AG04450 (cell line): ENCODE measurements around the gene BAHCC1. TPM values are rescaled to one million over a fixed set of nuclear protein-coding genes. Genes with fewer than 3 reads are reported as not detected.

Source experiments
- CTCF ChIA-PET: fragments of 300-600, 350-600 bp; formaldehyde crosslinking; extraction: SDS; loops from one replicate; lab custom pipeline; 2022; ENCODE audit warnings: antibody characterized with exemption, inconsistent platforms; lab: Charles Lee
- POLR2A ChIA-PET: fragments of 350-600 bp; formaldehyde crosslinking; extraction: SDS; loops from one replicate; lab custom pipeline; 2021; ENCODE audit warnings: antibody characterized with exemption, inconsistent platforms; lab: Yijun Ruan, JAX
- DNase-seq: peaks from one replicate; pipeline ENCODE4 v3.0.0-alpha.2; 2011; ENCODE audit warnings: low read depth, low spot score
- H3K27ac ChIP-seq: one replicate; pipeline ENCODE4 v1.5.1; 2012; ENCODE audit warnings: low read depth, low read length, control low read depth
- H3K27me3 ChIP-seq: one replicate; pipeline ENCODE4 v1.6.0; 2012; ENCODE audit warnings: low read length; ENCODE audit not compliant: control insufficient read depth, insufficient read depth
- H3K4me3 ChIP-seq: 2 replicates; pipeline ENCODE4 v1.5.1; 2011; ENCODE audit warnings: mild to moderate bottlenecking, low read depth, low read length, control low read depth
- H3K9me3 ChIP-seq: 2 replicates; pipeline ENCODE4 v1.5.1; 2012; ENCODE audit warnings: low read length; ENCODE audit not compliant: control insufficient read depth, insufficient read depth
- CTCF ChIP-seq: IDR thresholded peaks from 2 replicates; pipeline ENCODE4 v1.5.1; 2011; ENCODE audit warnings: low read depth, low read length, control low read depth, inconsistent platforms
- polyA plus RNA-seq: library from polyadenylated mRNA; depleted of rRNA; stranded (reverse); fragments of >200 nt; gene quantifications from 2 replicates; pipeline ENCODE4 v1.2.3, GENCODE V29; 2011

BAHCC1 gene
- polyA plus RNA-seq, 1 experiment = 1.3 TPM

GRCh38 chr17:81483862-81484194, 88.6 kb downstream of the BAHCC1 start:
- CTCF ChIA-PET = interaction anchor here (1.0 to 2.1 kb wide), 9 partner anchors 15 to 231 kb away, joined by 3 to 21 read pairs (median 6); no protein-coding TSS in a partner anchor

DNA sequence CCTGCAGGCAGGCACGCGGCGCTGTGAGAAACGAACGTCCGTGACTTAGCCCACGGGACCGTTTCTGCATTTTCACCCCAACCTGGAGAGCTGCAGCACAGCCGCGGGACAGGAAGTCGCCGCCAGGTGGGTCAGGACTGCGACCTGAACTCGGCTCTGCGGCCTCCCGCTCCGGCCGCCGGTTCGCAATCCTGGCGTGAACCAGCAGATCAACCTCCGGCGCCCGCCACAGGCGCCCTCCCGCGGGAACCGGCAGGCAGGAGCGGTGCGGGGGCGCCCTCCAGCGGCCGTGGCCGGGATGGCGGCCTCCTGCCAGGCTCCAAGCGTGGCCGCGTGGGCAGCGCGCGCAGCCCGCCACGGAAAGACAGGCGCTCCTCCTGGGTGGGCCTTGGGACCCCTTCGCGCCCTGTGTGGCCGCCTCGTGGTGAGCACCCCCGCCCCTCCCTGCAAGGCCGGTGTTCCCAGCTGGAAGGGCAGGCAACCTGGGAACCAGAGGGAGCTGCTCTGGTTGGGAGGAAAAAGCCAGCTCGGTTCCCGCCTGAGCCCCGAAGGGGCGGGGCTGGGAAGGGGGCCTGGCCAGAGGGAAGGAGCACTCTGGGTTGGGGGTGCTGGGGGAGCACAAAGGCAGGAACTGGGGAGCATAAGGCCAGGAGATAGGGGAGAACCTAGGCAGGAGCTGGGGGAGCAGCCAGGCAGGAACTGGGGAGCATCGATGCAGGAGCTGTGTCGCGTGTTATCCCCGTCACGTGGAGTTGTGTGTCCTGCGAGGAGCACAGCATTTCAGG, 89.1 kb downstream of the BAHCC1 start:
- Histone ChIP-seq H3K9me3 (peaks cover 7% of the 10 kb centered on the region; the same call in 1 of the 2 replicates), H3K4me3 (peak overlapping the region; percentile 56), H3K27ac (no peak overlapping the region), H3K27me3 (peaks cover 6% of the 10 kb centered on the region)
- ChIA-PET CTCF (interaction anchor here (0.6 to 2.1 kb wide), 31 partner anchors 12 to 341 kb away, joined by 3 to 21 read pairs (median 4); partner anchors contain the start of gene BAHCC1), POLR2A (interaction anchor here (0.8 to 2.2 kb wide), 6 partner anchors 26 to 229 kb away, joined by 3 to 11 read pairs (median 6); partner anchors contain the start of genes ACTG1 and BAHCC1)
- TF ChIP-seq CTCF = peak; percentile 69
- no peak for DNase-seq

More at GRCh38 chr17:81483862-81484194, 88.6 kb downstream of the BAHCC1 start:
- Histone ChIP-seq H3K27ac (no peak overlapping the region), H3K9me3 (peaks cover 7% of the 10 kb centered on the region; the same call in 1 of the 2 replicates), H3K27me3 (peaks cover 6% of the 10 kb centered on the region), H3K4me3 (peak overlapping the region; percentile 43; the same call in 1 of the 2 replicates)
- no peak for TF ChIP-seq CTCF
- POLR2A ChIA-PET = interaction anchor here (2.2 kb wide), 1 partner anchor 86 kb away, joined by 11 read pairs; no protein-coding TSS in a partner anchor
- DNase-seq = no peak

DNA sequence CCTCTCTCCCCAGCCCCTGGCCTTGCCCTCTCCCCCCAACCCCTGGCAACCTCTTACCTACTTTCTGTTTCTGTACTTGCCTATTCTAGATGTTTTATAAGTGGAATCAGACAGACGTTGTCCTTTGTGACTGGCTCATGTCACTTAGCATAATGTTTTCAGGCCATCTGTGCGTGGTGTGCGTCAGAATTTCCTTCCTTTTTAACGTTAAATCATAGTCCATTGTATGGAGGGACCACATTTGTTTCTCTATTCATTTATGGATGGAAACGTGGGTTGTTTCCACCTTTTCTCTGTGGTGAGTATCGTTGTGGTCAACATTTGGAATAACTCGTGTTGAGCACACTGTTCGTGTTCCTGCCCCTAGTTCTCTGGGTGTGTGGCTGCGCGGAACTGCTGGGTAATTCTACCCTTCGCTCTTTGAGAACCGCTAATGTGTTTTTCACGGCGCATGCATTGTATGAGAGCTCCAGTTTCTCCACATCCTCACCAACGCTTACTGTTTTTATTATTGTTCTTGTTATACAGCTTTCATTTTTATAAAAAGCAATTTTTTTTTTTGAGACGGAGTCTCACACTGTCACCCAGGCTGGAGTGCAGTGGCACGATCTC, 91.0 kb downstream of the BAHCC1 start:
- POLR2A ChIA-PET = interaction anchor here (2.2 kb wide), 1 partner anchor 89 kb away, joined by 11 read pairs; no protein-coding TSS in a partner anchor
- no peak for TF ChIP-seq CTCF
- H3K9me3 ChIP-seq = no peaks in the 10 kb centered on the region; the same call in 1 of the 2 replicates
- CTCF ChIA-PET = no interaction called here
- no peak for DNase-seq
- no peak overlapping the region for H3K4me3 ChIP-seq
- H3K27me3 ChIP-seq = peaks cover 5% of the 10 kb centered on the region
- H3K27ac ChIP-seq = no peak overlapping the region

GRCh38 chr17:81487089-81487486, 91.8 kb downstream of the BAHCC1 start:
- no peak for DNase-seq
- ChIA-PET POLR2A (interaction anchor here (0.6 to 0.7 kb wide), 2 partner anchors 14 to 127 kb away, joined by 3 to 5 read pairs; no protein-coding TSS in a partner anchor), CTCF (no interaction called here)
- no peak overlapping the region for H3K27ac ChIP-seq
- peaks cover 2% of the 10 kb centered on the region for H3K27me3 ChIP-seq
- TF ChIP-seq CTCF = no peak
- H3K4me3 ChIP-seq = no peak overlapping the region
- H3K9me3 ChIP-seq = no peaks in the 10 kb centered on the region; the same call in 1 of the 2 replicates
